Measurements from ENCODE around the gene ARSB. TPM values are rescaled to one million over a fixed set of nuclear protein-coding genes. Genes with fewer than 3 reads are reported as not detected.

The ARSB gene
- total and polyA plus RNA-seq, 10 of the 15 experiments (the other 5 are each of a cell fraction or from before 2014, with no cell fraction given), result 1.2 to 8.2 (median 6.1) TPM

- intact Hi-C loops (cut with micrococcal nuclease; ENCODE audit: unreplicated experiment), result loop anchor here (5.0 to 10.0 kb wide), 2 partner anchors 41 to 831 kb away; no protein-coding TSS in a partner anchor
- RAD21 ChIA-PET (ENCODE audit: unreplicated experiment), result interaction anchor here (0.7 to 11.7 kb wide), 10 partner anchors 35 to 445 kb away, joined by 3 to 326 read pairs (median 6); no protein-coding TSS in a partner anchor
- H3K9ac ChIP-seq (ENCODE audit: control insufficient read depth, insufficient read depth, low read length), result no peak overlapping the region
- H3K4me2 ChIP-seq (ENCODE audit: control insufficient read depth, insufficient read depth), result no peak overlapping the region
- H3K36me3 ChIP-seq (ENCODE audit: control insufficient read depth in 2 of 2, insufficient read depth in 2 of 2, low read length in 1 of 2), result no peaks in the 10 kb centered on the region
- no peaks in the 10 kb centered on the region for H3K9me3 ChIP-seq (replicated peaks; ENCODE audit: control insufficient read depth, insufficient read depth, low read length)
- H3K27ac ChIP-seq (ENCODE audit: control insufficient read depth, insufficient read depth), result no peak overlapping the region
- CTCF ChIA-PET, result interaction anchor here (0.6 to 13.5 kb wide), 26 partner anchors 11 to 981 kb away, joined by 3 to 658 read pairs (median 9); partner anchors contain the start of gene ARSB
- ATAC-seq (no peak), FAIRE-seq (no peak), DNase-seq (ENCODE audit: low read depth, low spot score) (no peak)
- in situ Hi-C loops (cut with MboI), result loop anchor here (5.0 kb wide), 2 partner anchors 109 to 444 kb away; no protein-coding TSS in a partner anchor
- no peaks in the 10 kb centered on the region for H4K20me1 ChIP-seq (ENCODE audit: control insufficient read depth, insufficient read depth)
- no peaks in the 10 kb centered on the region for H3K79me2 ChIP-seq (ENCODE audit: control insufficient read depth, insufficient read depth, low read length)
- no TSS peak for BruUV-seq (replicated peaks)
- H2AFZ ChIP-seq (ENCODE audit: control insufficient read depth, low read depth, low read length), result no peak overlapping the region
- WGBS (ENCODE audit: insufficient coverage, insufficient replicate concordance, low lambda C conversion rate, missing lambda C conversion rate), result 77% methylated on average over 1 of the region's 1 CpG
- POLR2A ChIA-PET, result no interaction called here
- no peak overlapping the region for H3K4me3 ChIP-seq
- H3K4me1 ChIP-seq (ENCODE audit: control insufficient read depth, insufficient read depth, low read length), result no peaks in the 10 kb centered on the region
- TF ChIP-seq RFX5 (IDR thresholded peaks at IDR 0.05; ENCODE audit: low read depth, low read length) (no peak), TARDBP (IDR thresholded peaks at IDR 0.05; ENCODE audit: borderline replicate concordance) (no peak), HCFC1 (IDR thresholded peaks at IDR 0.05; ENCODE audit: low read length) (no peak), POU2F2 (IDR thresholded peaks at IDR 0.05; ENCODE audit: borderline replicate concordance, low read depth, low read length) (no peak), FOXM1 (IDR thresholded peaks at IDR 0.05; ENCODE audit: low read depth, low read length) (no peak), WRNIP1 (IDR thresholded peaks at IDR 0.05; ENCODE audit: borderline replicate concordance, low read depth, low read length) (no peak), SUZ12 (IDR thresholded peaks at IDR 0.05; ENCODE audit: unreplicated experiment) (no peak), EZH2 (IDR thresholded peaks at IDR 0.05; ENCODE audit: borderline replicate concordance, control insufficient read depth, low read depth, low read length) (no peak), SREBF2 (IDR thresholded peaks at IDR 0.05; ENCODE audit: low read length) (no peak), HDAC6 (IDR thresholded peaks at IDR 0.05; ENCODE audit: unreplicated experiment) (no peak)
- TF ChIP-seq, protein P1, sequence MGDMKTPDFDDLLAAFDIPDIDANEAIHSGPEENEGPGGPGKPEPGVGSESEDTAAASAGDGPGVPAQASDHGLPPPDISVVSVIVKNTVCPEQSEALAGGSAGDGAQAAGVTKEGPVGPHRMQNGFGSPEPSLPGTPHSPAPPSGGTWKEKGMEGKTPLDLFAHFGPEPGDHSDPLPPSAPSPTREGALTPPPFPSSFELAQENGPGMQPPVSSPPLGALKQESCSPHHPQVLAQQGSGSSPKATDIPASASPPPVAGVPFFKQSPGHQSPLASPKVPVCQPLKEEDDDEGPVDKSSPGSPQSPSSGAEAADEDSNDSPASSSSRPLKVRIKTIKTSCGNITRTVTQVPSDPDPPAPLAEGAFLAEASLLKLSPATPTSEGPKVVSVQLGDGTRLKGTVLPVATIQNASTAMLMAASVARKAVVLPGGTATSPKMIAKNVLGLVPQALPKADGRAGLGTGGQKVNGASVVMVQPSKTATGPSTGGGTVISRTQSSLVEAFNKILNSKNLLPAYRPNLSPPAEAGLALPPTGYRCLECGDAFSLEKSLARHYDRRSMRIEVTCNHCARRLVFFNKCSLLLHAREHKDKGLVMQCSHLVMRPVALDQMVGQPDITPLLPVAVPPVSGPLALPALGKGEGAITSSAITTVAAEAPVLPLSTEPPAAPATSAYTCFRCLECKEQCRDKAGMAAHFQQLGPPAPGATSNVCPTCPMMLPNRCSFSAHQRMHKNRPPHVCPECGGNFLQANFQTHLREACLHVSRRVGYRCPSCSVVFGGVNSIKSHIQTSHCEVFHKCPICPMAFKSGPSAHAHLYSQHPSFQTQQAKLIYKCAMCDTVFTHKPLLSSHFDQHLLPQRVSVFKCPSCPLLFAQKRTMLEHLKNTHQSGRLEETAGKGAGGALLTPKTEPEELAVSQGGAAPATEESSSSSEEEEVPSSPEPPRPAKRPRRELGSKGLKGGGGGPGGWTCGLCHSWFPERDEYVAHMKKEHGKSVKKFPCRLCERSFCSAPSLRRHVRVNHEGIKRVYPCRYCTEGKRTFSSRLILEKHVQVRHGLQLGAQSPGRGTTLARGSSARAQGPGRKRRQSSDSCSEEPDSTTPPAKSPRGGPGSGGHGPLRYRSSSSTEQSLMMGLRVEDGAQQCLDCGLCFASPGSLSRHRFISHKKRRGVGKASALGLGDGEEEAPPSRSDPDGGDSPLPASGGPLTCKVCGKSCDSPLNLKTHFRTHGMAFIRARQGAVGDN (IDR thresholded peaks at IDR 0.05), result no peak
- TF ChIP-seq, protein P2, sequence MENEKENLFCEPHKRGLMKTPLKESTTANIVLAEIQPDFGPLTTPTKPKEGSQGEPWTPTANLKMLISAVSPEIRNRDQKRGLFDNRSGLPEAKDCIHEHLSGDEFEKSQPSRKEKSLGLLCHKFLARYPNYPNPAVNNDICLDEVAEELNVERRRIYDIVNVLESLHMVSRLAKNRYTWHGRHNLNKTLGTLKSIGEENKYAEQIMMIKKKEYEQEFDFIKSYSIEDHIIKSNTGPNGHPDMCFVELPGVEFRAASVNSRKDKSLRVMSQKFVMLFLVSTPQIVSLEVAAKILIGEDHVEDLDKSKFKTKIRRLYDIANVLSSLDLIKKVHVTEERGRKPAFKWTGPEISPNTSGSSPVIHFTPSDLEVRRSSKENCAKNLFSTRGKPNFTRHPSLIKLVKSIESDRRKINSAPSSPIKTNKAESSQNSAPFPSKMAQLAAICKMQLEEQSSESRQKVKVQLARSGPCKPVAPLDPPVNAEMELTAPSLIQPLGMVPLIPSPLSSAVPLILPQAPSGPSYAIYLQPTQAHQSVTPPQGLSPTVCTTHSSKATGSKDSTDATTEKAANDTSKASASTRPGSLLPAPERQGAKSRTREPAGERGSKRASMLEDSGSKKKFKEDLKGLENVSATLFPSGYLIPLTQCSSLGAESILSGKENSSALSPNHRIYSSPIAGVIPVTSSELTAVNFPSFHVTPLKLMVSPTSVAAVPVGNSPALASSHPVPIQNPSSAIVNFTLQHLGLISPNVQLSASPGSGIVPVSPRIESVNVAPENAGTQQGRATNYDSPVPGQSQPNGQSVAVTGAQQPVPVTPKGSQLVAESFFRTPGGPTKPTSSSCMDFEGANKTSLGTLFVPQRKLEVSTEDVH (IDR thresholded peaks at IDR 0.05; ENCODE audit: low read depth, partially characterized antibody), result no peak
- SMC1A ChIA-PET (ENCODE audit: uncharacterized antibody, unreplicated experiment), result interaction anchor here (0.8 to 12.4 kb wide), 15 partner anchors 12 to 512 kb away, joined by 3 to 359 read pairs (median 6); partner anchors contain the start of gene ARSB
- no peaks in the 10 kb centered on the region; a peak in 2 of 4 replicates for H3K27me3 ChIP-seq (replicated peaks in 1 of 2; ENCODE audit: control insufficient read depth in 2 of 2, insufficient read depth in 2 of 2, low read length in 1 of 2)
Measured at GRCh38 chr5:79023348-79023747, 38.2 kb upstream of the ARSB start.

All from GM12878 (cell line).